Stimulated activated naive B cell treated with anti-CD40 and anti-IgM and Interleukin-4, amounts not matched to agents 10 μg/mL and 1 μg/mL and 100 μg/mL, for 72 hours (primary cell): ENCODE results near the gene TMSB4X.
"Not testable (repeated sequence)": the region's sequence is repeated elsewhere in the genome, so short reads cannot be mapped to it uniquely, and the experiment has no call there.

Source experiments
- ATAC-seq, 2 donors: fragments of 150-1000 bp; cut with Tn5 transposase; replicated peaks; 2 replicates each; pipeline ENCODE4 v1.10.0; 2021; ENCODE audit warnings: moderate library complexity in 1 of 2
- DNase-seq: peaks from one replicate; pipeline ENCODE4 v3.0.0; 2021
- H3K27ac Mint-ChIP-seq: one replicate; pipeline ENCODE4 v1.8.0; 2022; ENCODE audit warnings: mild to moderate bottlenecking, mixed read lengths
- H3K27me3 Mint-ChIP-seq, 2 donors: one replicate each; pipeline ENCODE4 v1.8.0; 2022; ENCODE audit warnings: mixed read lengths in 2 of 2
- H3K36me3 Mint-ChIP-seq, 2 donors: one replicate each; pipeline ENCODE4 v1.8.0; 2022; ENCODE audit warnings: mixed read lengths in 2 of 2, mild to moderate bottlenecking in 1 of 2
- H3K4me1 Mint-ChIP-seq, 2 donors: one replicate each; pipeline ENCODE4 v1.8.0; 2022; ENCODE audit warnings: mixed read lengths in 2 of 2, mild to moderate bottlenecking in 1 of 2
- H3K4me3 Mint-ChIP-seq, 2 donors: one replicate each; pipeline ENCODE4 v1.8.0; 2022; ENCODE audit warnings: mild to moderate bottlenecking in 2 of 2, mixed read lengths in 2 of 2, moderate library complexity in 1 of 2
- H3K9me3 Mint-ChIP-seq, 2 donors: one replicate each; pipeline ENCODE4 v1.8.0; 2022; ENCODE audit warnings: mixed read lengths in 2 of 2, mild to moderate bottlenecking in 1 of 2

TMSB4X gene

DNA sequence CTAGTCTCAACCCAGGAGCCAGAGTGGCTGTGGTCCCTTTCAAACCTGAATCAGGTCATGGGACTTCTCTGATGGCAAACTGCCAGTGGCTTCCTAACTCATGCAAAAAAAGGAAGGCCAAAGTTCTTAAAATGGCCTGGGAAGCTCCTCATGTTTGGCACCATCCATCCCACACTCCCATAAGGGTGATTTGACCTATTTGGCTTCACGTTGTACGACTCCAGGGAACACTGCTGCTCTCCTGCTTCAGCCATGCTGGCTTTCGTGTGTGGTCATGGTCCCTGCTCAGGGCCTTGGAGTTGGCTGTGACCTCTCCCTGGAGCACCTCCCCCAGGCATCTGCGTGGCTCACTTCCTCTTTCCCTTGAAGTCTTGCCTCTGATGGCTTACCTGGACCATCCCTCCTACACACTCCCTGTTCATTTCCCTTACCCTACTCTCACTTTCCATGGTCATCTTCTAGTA is 12.8 kb upstream of the TMSB4X start:
- peaks cover 26 to 44% of the 10 kb centered on the region in 2 donors for H3K4me1 Mint-ChIP-seq
- H3K27ac Mint-ChIP-seq: peak overlapping the region; percentile 76
- ATAC-seq: peak; percentile 84 to 92
- peaks cover 0 to 3% of the 10 kb centered on the region in 2 donors for H3K36me3 Mint-ChIP-seq
- DNase-seq: no peak
- H3K27me3 Mint-ChIP-seq: peaks cover 0 to 14% of the 10 kb centered on the region in 2 donors
- H3K4me3 Mint-ChIP-seq: peak overlapping the region; percentile 52 to 56
- H3K9me3 Mint-ChIP-seq: peaks cover 0 to 1% of the 10 kb centered on the region in 2 donors

DNA sequence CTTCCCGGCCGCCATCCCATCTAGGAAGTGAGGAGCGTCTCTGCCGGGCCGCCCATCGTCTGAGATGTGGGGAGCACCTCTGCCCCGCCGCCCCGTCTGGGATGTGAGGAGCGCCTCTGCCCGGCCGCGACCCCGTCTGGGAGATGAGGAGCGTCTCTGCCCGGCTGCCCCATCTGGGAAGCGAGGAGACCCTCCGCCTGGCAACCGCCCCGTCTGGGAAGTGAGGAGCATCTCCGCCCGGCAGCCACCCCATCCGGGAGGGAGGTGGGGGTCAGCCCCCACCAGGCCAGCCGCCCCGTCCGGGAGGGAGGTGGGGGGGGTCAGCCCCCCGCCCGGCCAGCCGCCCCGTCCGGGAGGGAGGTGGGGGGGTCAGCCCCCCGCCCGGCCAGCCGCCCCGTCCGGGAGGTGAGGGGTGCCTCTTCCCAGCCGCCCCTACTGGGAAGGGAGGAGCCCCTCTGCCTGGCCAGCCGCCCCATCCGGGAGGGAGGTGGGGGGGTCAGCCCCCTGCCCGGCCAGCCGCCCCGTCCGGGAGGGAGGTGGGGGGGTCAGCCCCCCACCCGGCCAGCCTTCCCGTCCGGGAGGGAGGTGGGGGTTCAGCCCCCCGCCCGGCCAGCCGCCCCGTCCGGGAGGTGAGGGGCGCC is 11.6 kb upstream of the TMSB4X start:
- not testable (repeated sequence) for ATAC-seq, DNase-seq, H3K9me3 Mint-ChIP-seq, H3K36me3 Mint-ChIP-seq, H3K27ac Mint-ChIP-seq, H3K4me3 Mint-ChIP-seq
- peaks cover 0 to 14% of the 10 kb centered on the region in 2 donors for H3K27me3 Mint-ChIP-seq
- H3K4me1 Mint-ChIP-seq: peaks cover 24 to 42% of the 10 kb centered on the region in 2 donors

DNA sequence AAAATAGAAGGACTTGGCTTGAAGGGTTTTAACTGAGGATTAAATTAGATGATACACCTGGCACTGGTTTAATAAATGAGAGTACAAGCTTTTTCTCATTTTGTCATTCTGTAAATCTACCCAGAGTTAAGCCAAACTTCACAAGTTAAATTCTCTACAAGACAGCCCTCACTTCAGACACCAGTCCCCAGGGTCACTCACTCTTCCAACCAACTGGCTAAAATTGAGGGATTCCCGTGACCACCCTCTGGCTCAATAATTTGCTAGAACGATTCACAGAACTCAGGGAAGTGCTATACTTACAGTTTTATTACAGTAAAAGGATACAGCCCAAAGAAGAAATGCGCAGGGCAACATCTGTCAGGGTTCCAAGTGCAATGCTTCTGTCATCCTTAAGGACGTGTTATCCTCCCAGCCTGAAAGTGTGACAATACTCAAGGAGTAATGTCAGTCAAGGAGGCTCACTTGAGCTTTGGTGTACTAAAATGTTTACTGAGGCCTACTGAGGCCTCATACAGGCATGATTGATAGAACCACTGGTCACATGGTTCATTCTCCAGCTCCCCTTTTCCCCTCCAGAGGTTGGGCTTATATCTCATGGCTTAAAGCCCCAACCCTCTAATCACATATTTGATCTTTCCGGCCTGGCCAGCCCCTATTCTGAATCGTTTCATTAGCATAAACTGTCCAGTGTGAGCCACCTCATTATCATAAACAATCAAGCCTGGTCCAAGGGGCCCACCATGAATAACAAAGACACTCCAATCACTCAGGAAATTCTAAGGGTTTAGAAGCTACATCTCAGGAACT is 9.6 kb upstream of the TMSB4X start:
- no peak overlapping the region for H3K27ac Mint-ChIP-seq

DNA sequence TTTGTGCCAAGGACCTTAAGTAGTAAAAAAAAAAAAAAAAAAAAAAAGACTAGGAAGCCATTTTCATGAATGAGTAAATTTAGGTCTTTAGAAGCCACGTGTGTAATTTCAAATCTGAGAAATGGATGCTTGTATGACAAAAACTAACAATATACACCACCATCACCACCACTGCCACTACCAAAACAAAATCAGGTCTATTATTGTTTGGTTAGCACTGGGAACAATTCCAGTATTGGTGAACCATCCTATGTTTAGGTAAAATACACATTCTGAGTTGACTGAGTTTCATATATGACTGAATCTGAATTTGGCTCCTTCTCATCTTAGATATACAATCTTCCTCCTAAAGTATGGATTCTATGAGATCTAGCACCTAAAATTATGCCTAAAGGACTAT is 8.8 kb upstream of the TMSB4X start:
- no peak overlapping the region for H3K27ac Mint-ChIP-seq
- peaks cover 0 to 17% of the 10 kb centered on the region in 2 donors for H3K27me3 Mint-ChIP-seq
- H3K4me3 Mint-ChIP-seq: no peak overlapping the region
- no peaks in the 10 kb centered on the region for H3K9me3 Mint-ChIP-seq
- ATAC-seq (no peak), DNase-seq (no peak)
- H3K4me1 Mint-ChIP-seq: peaks cover 25 to 37% of the 10 kb centered on the region in 2 donors
- peaks cover 0 to 6% of the 10 kb centered on the region in 2 donors for H3K36me3 Mint-ChIP-seq

More for the DNA sequence above, 9.6 kb upstream of the TMSB4X start:
- peaks cover 0 to 6% of the 10 kb centered on the region in 2 donors for H3K36me3 Mint-ChIP-seq
- ATAC-seq (no peak), DNase-seq (no peak)
- H3K9me3 Mint-ChIP-seq: no peaks in the 10 kb centered on the region
- peaks cover 21 to 38% of the 10 kb centered on the region in 2 donors for H3K4me1 Mint-ChIP-seq
- peaks cover 0 to 14% of the 10 kb centered on the region in 2 donors for H3K27me3 Mint-ChIP-seq
- no peak overlapping the region for H3K4me3 Mint-ChIP-seq

DNA sequence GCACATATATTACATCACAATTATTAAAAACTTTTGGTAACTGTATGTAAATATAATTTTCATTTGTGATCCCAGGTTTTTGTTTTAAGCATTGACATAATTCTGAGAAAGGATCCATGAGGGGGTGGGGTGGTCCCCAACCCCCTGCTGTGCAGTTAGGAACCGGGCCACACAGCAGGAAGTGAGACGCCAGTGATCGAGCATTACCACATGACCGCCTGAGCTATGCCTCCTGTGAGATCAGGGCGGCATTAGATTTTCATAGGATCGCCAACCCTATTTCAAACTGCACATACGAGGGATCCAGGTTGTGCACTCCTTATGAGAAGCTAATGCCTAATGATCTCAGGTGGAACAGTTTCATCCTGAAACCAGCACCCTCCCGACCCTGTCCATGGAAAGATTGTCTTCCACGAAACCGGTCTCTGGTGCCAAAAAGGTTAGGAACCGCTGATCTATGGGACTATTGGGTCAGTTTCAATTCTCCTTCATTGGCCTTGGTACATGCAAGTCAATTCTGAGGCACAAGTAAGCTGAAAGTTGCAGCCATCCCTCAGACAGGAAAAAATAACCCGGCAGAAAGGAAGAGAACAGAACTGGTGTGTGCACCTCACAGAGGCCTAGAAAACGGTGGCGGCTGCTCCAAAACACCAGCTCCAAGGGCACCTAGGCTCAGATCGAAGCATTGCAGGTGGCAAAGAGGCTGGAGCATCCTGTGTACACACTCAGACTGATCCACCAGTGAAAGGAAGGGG is 7.0 kb upstream of the TMSB4X start:
- Mint-ChIP-seq H3K4me1 (peaks cover 22 to 36% of the 10 kb centered on the region in 2 donors), H3K9me3 (no peaks in the 10 kb centered on the region), H3K27ac (peak overlapping the region; percentile 27), H3K4me3 (no peak overlapping the region), H3K27me3 (peaks cover 0 to 18% of the 10 kb centered on the region in 2 donors), H3K36me3 (peaks cover 0 to 3% of the 10 kb centered on the region in 2 donors)
- ATAC-seq (peak; percentile 43 to 50), DNase-seq (no peak)

DNA sequence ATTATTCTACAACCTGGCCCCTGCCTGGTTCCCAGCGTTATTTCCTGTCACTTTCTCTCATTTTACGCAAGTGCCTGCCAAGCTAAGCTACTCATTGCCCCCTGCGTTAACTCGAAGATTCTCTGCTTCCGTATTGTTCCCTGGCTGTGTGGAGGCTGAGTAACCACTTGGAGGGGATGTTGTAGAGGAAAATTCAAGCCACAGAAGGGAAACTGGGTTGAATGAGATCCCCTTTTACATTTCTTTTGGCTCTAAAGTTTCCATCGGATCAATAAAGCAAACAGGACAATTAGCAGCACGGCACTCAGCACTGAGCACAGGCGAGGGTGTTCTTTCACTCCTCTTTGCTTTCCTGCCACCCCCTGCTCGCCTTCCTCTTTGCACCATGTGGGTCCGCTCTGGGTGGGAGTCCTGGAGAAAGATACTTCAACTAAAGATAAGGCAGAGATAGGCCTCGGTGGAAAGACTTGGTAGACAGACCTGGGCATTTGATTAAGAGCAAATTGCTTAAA is 4.2 kb upstream of the TMSB4X start:
- H3K27me3 Mint-ChIP-seq: peaks cover 0 to 10% of the 10 kb centered on the region in 2 donors
- H3K9me3 Mint-ChIP-seq: no peaks in the 10 kb centered on the region
- peak in 1 of 2 donors; percentile 18 for ATAC-seq
- peaks cover 11 to 17% of the 10 kb centered on the region in 2 donors for H3K36me3 Mint-ChIP-seq
- peak overlapping the region; percentile 60 to 82 for H3K4me3 Mint-ChIP-seq
- peak overlapping the region; percentile 95 for H3K27ac Mint-ChIP-seq
- peaks cover 31 to 46% of the 10 kb centered on the region in 2 donors for H3K4me1 Mint-ChIP-seq
- no peak for DNase-seq

DNA sequence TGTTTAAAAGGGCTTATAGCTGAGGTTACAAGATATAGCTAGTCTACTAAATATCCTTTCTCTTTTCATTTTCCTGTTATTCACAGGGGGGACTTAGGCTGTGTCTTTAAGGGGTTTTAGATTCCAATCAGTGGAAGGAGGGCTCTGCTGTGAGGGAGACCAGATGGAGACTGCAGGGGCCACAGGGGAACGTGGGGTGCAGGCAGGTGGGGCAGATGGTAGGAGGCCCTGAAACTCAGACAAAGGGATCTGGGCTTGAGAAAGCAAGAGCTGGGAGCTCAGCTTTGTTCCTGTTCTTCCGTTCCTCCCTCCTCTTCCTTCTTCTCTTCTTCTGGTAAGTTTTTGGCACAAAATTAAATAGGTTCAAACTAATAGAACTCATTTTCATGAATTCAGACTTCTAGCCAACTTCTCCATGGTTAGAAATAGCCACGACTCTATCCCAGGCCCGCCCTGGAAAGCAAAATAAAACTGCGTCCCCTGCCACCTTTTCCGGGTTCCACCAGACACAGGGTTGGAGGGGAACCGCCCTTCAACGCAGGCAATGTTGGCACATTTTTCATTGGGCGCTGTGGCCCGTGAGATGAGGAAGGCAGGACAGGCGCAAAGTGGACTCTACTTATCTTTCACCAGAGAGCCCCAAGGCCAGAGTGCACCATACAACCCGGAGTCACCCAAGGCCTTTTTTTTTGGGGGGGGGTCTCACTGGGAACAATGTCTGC is 3.5 kb upstream of the TMSB4X start:
- H3K36me3 Mint-ChIP-seq: peaks cover 16 to 22% of the 10 kb centered on the region in 2 donors
- H3K9me3 Mint-ChIP-seq: peaks cover 2 to 3% of the 10 kb centered on the region in 2 donors
- H3K4me3 Mint-ChIP-seq: peak overlapping the region; percentile 60 to 82
- H3K27ac Mint-ChIP-seq: peak overlapping the region; percentile 95
- ATAC-seq: no peak
- H3K4me1 Mint-ChIP-seq: peaks cover 35 to 51% of the 10 kb centered on the region in 2 donors
- DNase-seq: no peak
- peaks cover 0 to 14% of the 10 kb centered on the region in 2 donors for H3K27me3 Mint-ChIP-seq

DNA sequence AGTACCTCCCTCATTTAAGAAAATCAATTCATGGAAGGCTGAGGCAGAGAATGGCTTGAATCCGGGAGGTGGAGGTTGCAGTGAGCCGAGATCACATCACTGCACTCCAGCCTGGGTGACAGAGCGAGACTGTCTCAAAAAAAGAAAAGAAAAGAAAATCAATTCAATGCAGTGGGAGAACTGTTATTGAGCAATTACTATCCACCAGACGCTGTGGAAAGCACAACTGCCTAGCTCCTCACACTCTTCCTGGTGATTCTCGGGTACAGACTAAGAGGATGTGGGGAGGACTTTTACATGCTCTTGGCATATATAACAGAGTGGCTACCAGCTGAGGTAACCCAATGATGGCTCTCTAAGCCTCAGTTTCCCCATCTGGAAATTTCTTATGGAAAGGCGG is 2.7 kb upstream of the TMSB4X start:
- Mint-ChIP-seq H3K4me1 (peaks cover 35 to 53% of the 10 kb centered on the region in 2 donors), H3K9me3 (peaks cover 2 to 3% of the 10 kb centered on the region in 2 donors), H3K27me3 (peaks cover 0 to 20% of the 10 kb centered on the region in 2 donors), H3K4me3 (peak overlapping the region; percentile 60 to 82), H3K27ac (peak overlapping the region; percentile 66), H3K36me3 (peaks cover 23 to 30% of the 10 kb centered on the region in 2 donors)
- DNase-seq (no peak), ATAC-seq (no peak)

DNA sequence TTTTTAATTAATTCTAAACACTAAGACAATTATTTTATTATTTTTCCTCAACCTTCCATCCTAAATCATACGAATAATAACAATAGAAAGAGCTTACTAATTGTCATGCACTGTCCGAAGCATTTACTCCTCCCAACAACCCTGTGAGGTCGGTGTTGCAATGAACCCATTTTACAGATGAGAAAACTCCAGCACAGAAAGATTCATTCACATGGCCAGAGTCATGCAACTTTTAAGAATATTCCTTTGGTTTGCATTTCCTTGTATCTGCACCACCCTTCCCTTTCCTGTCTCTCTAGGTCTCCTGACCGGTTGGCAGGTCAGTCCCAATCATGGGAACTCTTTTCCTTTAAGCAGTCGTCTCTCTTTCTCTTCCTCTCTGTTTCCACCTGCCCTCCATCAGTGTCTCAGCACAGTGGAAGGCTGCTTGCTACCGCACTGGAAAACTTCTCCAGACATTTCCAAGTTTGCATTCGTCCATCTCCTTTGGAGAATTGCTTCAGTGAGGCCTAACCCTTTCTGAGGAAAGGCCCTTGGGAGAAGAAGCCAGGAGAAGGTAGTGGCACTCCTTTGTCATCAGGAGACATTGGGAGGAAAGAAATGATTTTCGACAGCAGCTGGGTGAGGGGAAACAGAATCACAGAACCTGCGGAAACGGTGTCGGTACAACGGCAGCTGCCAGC is 1.9 kb upstream of the TMSB4X start:
- Mint-ChIP-seq H3K27me3 (peaks cover 0 to 26% of the 10 kb centered on the region in 2 donors), H3K4me3 (peak overlapping the region; percentile 97 to 99), H3K36me3 (peaks cover 30 to 37% of the 10 kb centered on the region in 2 donors), H3K4me1 (peaks cover 31 to 56% of the 10 kb centered on the region in 2 donors), H3K9me3 (peaks cover 2 to 3% of the 10 kb centered on the region in 2 donors), H3K27ac (peak overlapping the region; percentile 100)
- no peak for DNase-seq
- no peak for ATAC-seq

DNA sequence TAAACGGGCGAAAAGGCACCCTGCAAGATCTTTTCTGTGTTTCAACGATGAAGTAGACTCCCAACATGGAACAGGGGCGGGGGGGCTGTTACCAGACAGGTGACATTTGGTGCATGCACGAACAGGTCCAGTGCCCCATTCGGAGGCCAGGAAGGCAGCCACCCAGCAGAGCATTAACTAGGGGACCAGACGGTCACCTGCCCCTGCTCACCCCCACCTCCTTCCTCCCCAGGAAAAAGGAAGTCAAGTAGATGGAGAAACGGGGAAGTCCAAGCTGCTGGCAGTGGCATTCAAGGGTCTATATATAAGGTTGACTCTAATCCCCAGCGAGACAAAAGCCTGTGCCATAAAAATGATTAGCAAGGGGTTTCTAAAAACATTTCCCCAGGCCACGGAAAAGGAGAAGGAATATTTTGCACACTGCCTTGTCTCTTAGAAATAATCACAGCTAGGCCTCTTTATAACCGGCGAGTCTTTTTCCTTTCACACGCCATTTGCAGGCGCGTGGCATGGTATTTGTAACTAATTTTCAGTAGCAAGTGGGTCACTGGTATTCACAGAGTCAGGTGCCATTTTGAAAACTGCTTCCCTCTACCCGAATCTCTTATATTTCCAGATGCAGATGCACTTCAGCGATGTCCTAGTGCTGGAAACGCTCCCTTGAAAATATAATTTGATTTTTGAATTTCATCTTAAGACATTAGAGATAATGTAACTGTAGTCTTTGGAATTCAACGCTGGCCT is 1.2 kb upstream of the TMSB4X start:
- Mint-ChIP-seq H3K4me1 (peaks cover 35 to 56% of the 10 kb centered on the region in 2 donors), H3K27me3 (peaks cover 0 to 33% of the 10 kb centered on the region in 2 donors), H3K36me3 (peaks cover 30 to 34% of the 10 kb centered on the region in 2 donors), H3K9me3 (peaks cover 2 to 3% of the 10 kb centered on the region in 2 donors), H3K4me3 (peak overlapping the region; percentile 97 to 99), H3K27ac (peak overlapping the region; percentile 100)
- DNase-seq (peak; percentile 75), ATAC-seq (peak; percentile 35 to 52)

DNA sequence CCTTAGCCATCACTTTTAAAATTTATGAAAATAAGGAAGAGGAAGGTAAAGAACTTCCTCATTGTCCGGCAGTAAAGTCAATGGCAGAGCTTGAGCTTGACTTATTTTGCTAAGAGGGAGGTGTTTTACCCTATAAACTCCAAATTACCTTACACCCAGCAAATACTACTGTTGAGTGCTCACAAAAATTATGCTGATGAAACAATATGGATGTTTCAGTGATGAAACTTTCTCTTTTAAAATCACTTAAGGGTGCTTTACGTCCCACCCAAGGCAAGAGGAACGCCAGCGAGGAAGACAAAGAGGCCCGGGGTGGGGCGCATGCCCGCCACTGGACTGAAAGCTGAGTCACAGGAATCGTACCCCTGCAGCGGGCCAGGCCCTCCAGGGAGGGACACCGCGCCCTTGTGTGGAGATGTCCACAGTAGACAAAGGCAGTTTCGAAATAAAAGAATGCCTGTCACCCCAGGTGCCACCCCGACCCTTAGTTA is 560 bp upstream of the TMSB4X start:
- ATAC-seq: peak; percentile 8 to 20
- no peak for DNase-seq
- Mint-ChIP-seq H3K27ac (peak overlapping the region; percentile 100), H3K4me3 (peak overlapping the region; percentile 97 to 99), H3K27me3 (peaks cover 0 to 33% of the 10 kb centered on the region in 2 donors), H3K4me1 (peaks cover 37 to 57% of the 10 kb centered on the region in 2 donors), H3K36me3 (peaks cover 30 to 34% of the 10 kb centered on the region in 2 donors), H3K9me3 (peaks cover 2 to 3% of the 10 kb centered on the region in 2 donors)

DNA sequence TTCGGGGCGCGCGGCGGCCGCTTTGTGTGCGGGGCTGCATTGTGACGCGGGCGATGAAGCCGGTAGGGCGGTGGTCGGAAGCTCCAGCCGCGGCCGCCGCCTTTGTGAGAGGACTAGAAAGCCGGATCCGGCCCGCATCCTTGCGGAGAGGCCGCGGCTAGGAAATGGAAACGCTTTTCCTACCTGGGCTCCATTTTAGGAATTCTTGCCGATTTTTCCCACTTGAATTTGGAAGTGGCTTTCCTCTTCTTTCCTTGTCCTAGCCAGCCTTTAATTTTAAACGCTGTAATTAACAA is 708 bp downstream of the TMSB4X start:
- Mint-ChIP-seq H3K9me3 (peaks cover 2 to 3% of the 10 kb centered on the region in 2 donors), H3K4me3 (peak overlapping the region; percentile 97 to 99), H3K4me1 (peaks cover 39 to 62% of the 10 kb centered on the region in 2 donors), H3K27ac (peak overlapping the region; percentile 100), H3K36me3 (peaks cover 30 to 34% of the 10 kb centered on the region in 2 donors), H3K27me3 (peaks cover 0 to 32% of the 10 kb centered on the region in 2 donors)
- ATAC-seq (no peak), DNase-seq (no peak)
